LNCaP clone FGC (cell line): ENCODE results near the gene UBXN4.

Experiments used
- DNase-seq: peaks from one replicate; pipeline ENCODE4 v3.0.0-alpha.2; 2011; ENCODE audit warnings: low read depth
- H3K4me3 ChIP-seq: 2 replicates; pipeline ENCODE4 v1.5.1; 2011; ENCODE audit warnings: mild to moderate bottlenecking, low read depth, low read length, control low read depth
- TF ChIP-seq, protein P1 (sequence below): IDR thresholded peaks from 2 replicates; pipeline ENCODE4 v1.5.1; 2012; ENCODE audit warnings: mild to moderate bottlenecking; ENCODE audit not compliant: control insufficient read depth, insufficient read depth; ENCODE audit errors: extremely low read depth

UBXN4 gene

GRCh38 chr2:135817951-135818350, 76.3 kb downstream of the UBXN4 start:
- TF ChIP-seq, protein P1, sequence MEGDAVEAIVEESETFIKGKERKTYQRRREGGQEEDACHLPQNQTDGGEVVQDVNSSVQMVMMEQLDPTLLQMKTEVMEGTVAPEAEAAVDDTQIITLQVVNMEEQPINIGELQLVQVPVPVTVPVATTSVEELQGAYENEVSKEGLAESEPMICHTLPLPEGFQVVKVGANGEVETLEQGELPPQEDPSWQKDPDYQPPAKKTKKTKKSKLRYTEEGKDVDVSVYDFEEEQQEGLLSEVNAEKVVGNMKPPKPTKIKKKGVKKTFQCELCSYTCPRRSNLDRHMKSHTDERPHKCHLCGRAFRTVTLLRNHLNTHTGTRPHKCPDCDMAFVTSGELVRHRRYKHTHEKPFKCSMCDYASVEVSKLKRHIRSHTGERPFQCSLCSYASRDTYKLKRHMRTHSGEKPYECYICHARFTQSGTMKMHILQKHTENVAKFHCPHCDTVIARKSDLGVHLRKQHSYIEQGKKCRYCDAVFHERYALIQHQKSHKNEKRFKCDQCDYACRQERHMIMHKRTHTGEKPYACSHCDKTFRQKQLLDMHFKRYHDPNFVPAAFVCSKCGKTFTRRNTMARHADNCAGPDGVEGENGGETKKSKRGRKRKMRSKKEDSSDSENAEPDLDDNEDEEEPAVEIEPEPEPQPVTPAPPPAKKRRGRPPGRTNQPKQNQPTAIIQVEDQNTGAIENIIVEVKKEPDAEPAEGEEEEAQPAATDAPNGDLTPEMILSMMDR: no peak
- DNase-seq: no peak
- H3K4me3 ChIP-seq: no peak overlapping the region

DNA sequence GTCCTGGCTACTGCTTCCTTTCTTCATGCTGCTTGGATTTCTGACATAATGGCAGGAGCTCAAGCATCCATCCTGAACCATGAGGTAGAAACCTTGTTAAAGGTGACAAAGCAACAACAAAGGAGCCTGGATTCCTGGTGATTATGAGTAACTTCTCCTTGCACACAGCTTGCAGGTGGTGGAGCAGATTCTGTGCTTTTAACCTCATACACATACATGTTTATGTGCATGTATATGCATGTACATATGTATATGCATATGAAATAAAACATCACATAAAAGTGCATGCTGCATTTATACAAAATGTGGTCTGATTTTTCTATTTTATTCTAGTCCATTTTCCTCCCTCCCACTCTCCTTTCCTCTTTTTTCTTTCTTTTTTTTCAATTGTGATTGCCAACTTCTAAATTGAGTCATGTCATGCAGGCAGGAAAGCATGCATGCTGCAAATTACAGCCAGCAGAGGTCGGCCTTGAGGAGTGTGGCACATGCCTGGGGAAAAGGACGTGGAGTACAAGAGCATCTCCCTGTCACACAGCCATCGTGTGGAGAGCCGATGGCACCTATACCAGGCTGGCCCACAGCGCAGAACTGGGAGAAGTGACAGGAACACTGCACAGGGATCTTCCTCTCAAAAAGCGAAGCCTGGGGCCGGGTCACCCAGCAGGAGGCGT, 77.4 kb downstream of the UBXN4 start:
- no peak overlapping the region for H3K4me3 ChIP-seq
- no peak for DNase-seq
- TF ChIP-seq, protein P1: peak; percentile 43

- DNase-seq: no peak
- H3K4me3 ChIP-seq: no peak overlapping the region
- TF ChIP-seq, protein P1: no peak
Measured at GRCh38 chr2:135820003-135820618, 78.5 kb downstream of the UBXN4 start.

GRCh38 chr2:135821190-135821589, 79.5 kb downstream of the UBXN4 start:
- no peak for DNase-seq
- TF ChIP-seq, protein P1: no peak
- H3K4me3 ChIP-seq: no peak overlapping the region

- no peak overlapping the region for H3K4me3 ChIP-seq
- no peak for DNase-seq
- TF ChIP-seq, protein P1: no peak
Measured at GRCh38 chr2:135822855-135823254, 81.2 kb downstream of the UBXN4 start.

GRCh38 chr2:135825131-135825530, 83.5 kb downstream of the UBXN4 start:
- TF ChIP-seq, protein P1: no peak
- DNase-seq: no peak
- no peak overlapping the region for H3K4me3 ChIP-seq
